Keratinocyte (primary cell): ENCODE measurements around the gene PARP2. TPM values are rescaled to one million over a fixed set of nuclear protein-coding genes. Genes with fewer than 3 reads are reported as not detected.

Experiments
- DNase-seq: peaks from one replicate; pipeline ENCODE4 v3.0.0-alpha.2; 2011; ENCODE audit warnings: low read depth, missing footprints, low spot score
- FAIRE-seq: peaks from 2 replicates; lab custom pipeline; 2011; peaks lifted over from hg19 to GRCh38; lab: Jason Lieb, UNC
- H2AFZ ChIP-seq: 2 replicates; pipeline ENCODE4 v1.6.0; 2012; ENCODE audit warnings: low read length, control low read depth, inconsistent platforms; ENCODE audit not compliant: control insufficient read depth
- H3K27ac ChIP-seq: 2 replicates; pipeline ENCODE4 v1.5.1; 2011; ENCODE audit warnings: low read length; ENCODE audit not compliant: control insufficient read depth, insufficient read depth
- H3K27me3 ChIP-seq: 3 replicates; pipeline ENCODE4 v1.6.0; 2011; ENCODE audit warnings: low read length; ENCODE audit not compliant: control insufficient read depth, insufficient read depth; ENCODE audit errors: extremely low read depth
- H3K36me3 ChIP-seq, 2 experiments: 2 replicates in 1 of 2; 3 replicates in 1 of 2; pipeline ENCODE4 v1.5.1; 2011; ENCODE audit warnings: low read length in 2 of 2, mild to moderate bottlenecking in 1 of 2; ENCODE audit not compliant: control insufficient read depth in 2 of 2, insufficient read depth in 2 of 2; ENCODE audit errors: extremely low read depth in 1 of 2
- H3K4me1 ChIP-seq: 3 replicates; pipeline ENCODE4 v1.5.1; 2011; ENCODE audit warnings: low read length; ENCODE audit not compliant: control insufficient read depth, insufficient read depth; ENCODE audit errors: extremely low read depth
- H3K4me2 ChIP-seq: 3 replicates; pipeline ENCODE4 v1.6.0; 2011; ENCODE audit warnings: low read depth, low read length; ENCODE audit not compliant: control insufficient read depth, insufficient read depth; ENCODE audit errors: extremely low read depth
- H3K4me3 ChIP-seq, 3 experiments: fragments of 200-600 bp in 1 of 3; sonication (generic) in 1 of 3; 2 replicates in 2 of 3; 3 replicates in 1 of 3; pipeline ENCODE4 v1.5.1; 2011 to 2016; ENCODE audit warnings: low read length in 3 of 3, mild to moderate bottlenecking in 3 of 3, control low read depth in 2 of 3, inconsistent platforms in 1 of 3, low read depth in 1 of 3, mixed read lengths in 1 of 3, mixed run types in 1 of 3, moderate library complexity in 1 of 3; ENCODE audit not compliant: control insufficient read depth in 2 of 3, insufficient read depth in 2 of 3; ENCODE audit errors: extremely low read depth in 1 of 3
- H3K79me2 ChIP-seq: 2 replicates; pipeline ENCODE4 v1.6.0; 2012; ENCODE audit warnings: low read length; ENCODE audit not compliant: control insufficient read depth, insufficient read depth
- H3K9ac ChIP-seq: 3 replicates; pipeline ENCODE4 v1.6.0; 2011; ENCODE audit warnings: low read length; ENCODE audit not compliant: control insufficient read depth, insufficient read depth; ENCODE audit errors: extremely low read depth
- H3K9me1 ChIP-seq: 3 replicates; pipeline ENCODE4 v1.6.0; 2011; ENCODE audit warnings: low read length; ENCODE audit not compliant: control insufficient read depth, insufficient read depth; ENCODE audit errors: extremely low read depth
- H3K9me3 ChIP-seq: 2 replicates; pipeline ENCODE4 v1.5.1; 2012; ENCODE audit warnings: low read depth, low read length; ENCODE audit not compliant: control insufficient read depth
- H4K20me1 ChIP-seq: 3 replicates; pipeline ENCODE4 v1.6.0; 2011; ENCODE audit warnings: low read length; ENCODE audit not compliant: control insufficient read depth, insufficient read depth; ENCODE audit errors: extremely low read depth
- CTCF ChIP-seq, 3 experiments: IDR thresholded peaks in 1 of 3; conservative IDR thresholded peaks in 1 of 3; optimal IDR thresholded peaks in 1 of 3; 2 replicates in 2 of 3; 3 replicates in 1 of 3; pipeline versions ENCODE3 to v1.5.1; 2011; ENCODE audit warnings: low read length in 3 of 3, mild to moderate bottlenecking in 3 of 3, moderate library complexity in 2 of 3, control low read depth in 1 of 3, inconsistent platforms in 1 of 3; ENCODE audit not compliant: insufficient read depth in 2 of 3; ENCODE audit errors: extremely low read depth in 1 of 3
- EZH2 ChIP-seq: IDR thresholded peaks from one replicate; pipeline ENCODE4 v1.6.1; 2012; ENCODE audit warnings: inconsistent platforms, mild to moderate bottlenecking, low read length, moderate library complexity
- dilution Hi-C: fragments of 300-500 bp; cut with MboI; formaldehyde crosslinking; loops from one replicate; pipeline ENCODE4 v1.7.0; 2020; ENCODE audit warnings: low sequenced_read_pairs; ENCODE audit not compliant: extremely low pct_ligation_motif_present
- polyA plus RNA-seq, 5 experiments: library from polyadenylated mRNA; depleted of rRNA in 3 of 5; stranded (reverse) in 3 of 5; stranded (forward) in 1 of 5; unstranded in 1 of 5; fragments of >200 nt; gene quantifications; 1 replicate in 1 of 5; 2 replicates in 3 of 5; 3 replicates in 1 of 5; pipeline versions ENCODE4 v1.2.1 to v1.2.3, GENCODE V29; 2011 to 2012; ENCODE audit warnings: missing spikeins in 2 of 5, low read depth in 1 of 5, low replicate concordance in 1 of 5

PARP2 gene
- polyA plus RNA-seq, 1 donor (not counting 4 experiments of a cell fraction or from before 2014, with no cell fraction given): 24.7 TPM

- Histone ChIP-seq H4K20me1 (no peaks in the 10 kb centered on the region), H3K4me1 (peaks cover 4% of the 10 kb centered on the region), H3K9me1 (no peaks in the 10 kb centered on the region), H3K79me2 (no peaks in the 10 kb centered on the region), H3K36me3 (peaks cover 11 to 12% of the 10 kb centered on the region in 2 experiments), H3K4me3 (no peak overlapping the region), H3K4me2 (no peak overlapping the region), H2AFZ (no peak overlapping the region), H3K27ac (no peak overlapping the region), H3K9me3 (no peaks in the 10 kb centered on the region), H3K9ac (no peak overlapping the region), H3K27me3 (no peaks in the 10 kb centered on the region)
- FAIRE-seq (no peak), DNase-seq (no peak)
- dilution Hi-C loops: no loop called here
- TF ChIP-seq CTCF (optimal IDR thresholded peaks at IDR 0.05 in 1 of 3, IDR thresholded peaks at IDR 0.05 in 1 of 3, conservative IDR thresholded peaks at IDR 0.05 in 1 of 3; ENCODE audit: extremely low read depth in 1 of 3, insufficient read depth in 2 of 3, low read length in 3 of 3) (no peak), EZH2 (no peak)
Observed at GRCh38 chr14:20295067-20295466, 48.4 kb upstream of the PARP2 start.

- Histone ChIP-seq H3K4me2 (no peak overlapping the region), H3K36me3 (peaks cover 5% of the 10 kb centered on the region in 2 experiments), H3K4me1 (peaks cover 11% of the 10 kb centered on the region), H3K4me3 (no peak overlapping the region), H3K9ac (no peak overlapping the region), H4K20me1 (no peaks in the 10 kb centered on the region), H3K9me3 (no peaks in the 10 kb centered on the region), H3K27me3 (no peaks in the 10 kb centered on the region), H3K79me2 (peaks cover 16% of the 10 kb centered on the region), H3K9me1 (no peaks in the 10 kb centered on the region), H2AFZ (no peak overlapping the region), H3K27ac (no peak overlapping the region)
- no peak for DNase-seq
- TF ChIP-seq EZH2 (no peak), CTCF (optimal IDR thresholded peaks at IDR 0.05 in 1 of 3, IDR thresholded peaks at IDR 0.05 in 1 of 3, conservative IDR thresholded peaks at IDR 0.05 in 1 of 3; ENCODE audit: extremely low read depth in 1 of 3, insufficient read depth in 2 of 3, low read length in 3 of 3) (no peak)
- dilution Hi-C loops: no loop called here
- no peak for FAIRE-seq
Observed at GRCh38 chr14:20302042-20302755, 41.2 kb upstream of the PARP2 start.
